SK-N-SH (cell line): ENCODE measurements around the gene TNFRSF19.

Experiments used
- CTCF ChIP-seq: fragments of 200-600 bp; sonication (generic); IDR thresholded peaks from 2 replicates; pipeline ENCODE4 v1.6.1; 2017; ENCODE audit warnings: antibody characterized with exemption, mild to moderate bottlenecking, moderate library complexity
- MXI1 ChIP-seq: IDR thresholded peaks from 2 replicates; pipeline ENCODE4 v1.6.1; 2012; ENCODE audit warnings: mild to moderate bottlenecking, low read depth, low read length, improper control_type of control experiment
- RAD21 ChIP-seq: IDR thresholded peaks from 2 replicates; pipeline ENCODE4 v1.6.1; 2012; ENCODE audit warnings: mild to moderate bottlenecking, low read length
- RCOR1 ChIP-seq: fragments of 150-350 bp; IDR thresholded peaks from 2 replicates; pipeline ENCODE4 v1.6.1; 2017; ENCODE audit warnings: antibody characterized with exemption, low read length
- TCF12 ChIP-seq: IDR thresholded peaks from 2 replicates; pipeline ENCODE4 v1.4.0; 2012

- no peak for TF ChIP-seq RCOR1
- no peak for TF ChIP-seq CTCF
- TF ChIP-seq RAD21 = no peak
- no peak for TF ChIP-seq MXI1
- TF ChIP-seq TCF12 = no peak
Observed at GRCh38 chr13:23531446-23531845, 38.8 kb upstream of the TNFRSF19 start.
